ENCODE measurements around the gene ARF1. TPM values are rescaled to one million over a fixed set of nuclear protein-coding genes. Genes with fewer than 3 reads are reported as not detected.

The ARF1 gene
- total RNA-seq, 1 donor = 231 TPM

DNA sequence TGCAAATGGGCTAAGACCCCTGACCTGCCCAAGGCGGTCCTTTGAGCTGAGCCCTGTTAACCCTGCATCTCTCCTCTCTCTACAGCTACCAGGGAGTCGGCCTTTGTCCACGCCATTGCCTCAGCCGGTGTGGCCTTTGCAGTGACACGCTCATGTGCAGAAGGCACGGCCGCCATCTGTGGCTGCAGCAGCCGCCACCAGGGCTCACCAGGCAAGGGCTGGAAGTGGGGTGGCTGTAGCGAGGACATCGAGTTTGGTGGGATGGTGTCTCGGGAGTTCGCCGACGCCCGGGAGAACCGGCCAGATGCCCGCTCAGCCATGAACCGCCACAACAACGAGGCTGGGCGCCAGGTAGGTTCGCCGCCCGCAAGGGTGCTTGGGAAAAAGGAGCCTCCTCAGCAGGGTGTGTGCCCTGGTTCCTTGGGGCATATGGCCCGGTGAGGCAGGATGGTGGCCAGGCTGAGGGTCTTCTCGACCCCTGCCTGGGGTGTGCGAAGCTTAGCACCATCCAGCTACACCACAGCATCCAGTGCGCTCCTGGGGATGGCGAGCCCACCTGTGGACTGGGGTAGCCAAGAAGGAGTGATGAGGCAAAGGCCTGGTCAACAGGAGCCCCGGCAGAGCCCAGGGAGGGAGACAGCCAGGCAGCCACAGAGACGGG, 31.8 kb upstream of the ARF1 start:
- Histone ChIP-seq H2AFZ (ENCODE audit: low read length) (no peak overlapping the region), H4K20me1 (ENCODE audit: insufficient read depth, low read length) (no peaks in the 10 kb centered on the region), H3K4me3 (ENCODE audit: insufficient read depth, low read length) (no peak overlapping the region), H3K36me3 (ENCODE audit: insufficient read depth, low read length) (no peaks in the 10 kb centered on the region), H3K9me3 (ENCODE audit: low read depth, low read length) (no peaks in the 10 kb centered on the region), H3K4me1 (ENCODE audit: insufficient read depth, low read length) (no peaks in the 10 kb centered on the region), H3K27me3 (ENCODE audit: insufficient read depth, low read length) (peaks cover 10% of the 10 kb centered on the region), H3K27ac (ENCODE audit: low read depth, low read length) (no peak overlapping the region), H3K79me2 (ENCODE audit: insufficient read depth, low read length) (no peaks in the 10 kb centered on the region), H3K4me2 (ENCODE audit: insufficient read depth, low read length) (no peak overlapping the region)
- TF ChIP-seq, protein P1, sequence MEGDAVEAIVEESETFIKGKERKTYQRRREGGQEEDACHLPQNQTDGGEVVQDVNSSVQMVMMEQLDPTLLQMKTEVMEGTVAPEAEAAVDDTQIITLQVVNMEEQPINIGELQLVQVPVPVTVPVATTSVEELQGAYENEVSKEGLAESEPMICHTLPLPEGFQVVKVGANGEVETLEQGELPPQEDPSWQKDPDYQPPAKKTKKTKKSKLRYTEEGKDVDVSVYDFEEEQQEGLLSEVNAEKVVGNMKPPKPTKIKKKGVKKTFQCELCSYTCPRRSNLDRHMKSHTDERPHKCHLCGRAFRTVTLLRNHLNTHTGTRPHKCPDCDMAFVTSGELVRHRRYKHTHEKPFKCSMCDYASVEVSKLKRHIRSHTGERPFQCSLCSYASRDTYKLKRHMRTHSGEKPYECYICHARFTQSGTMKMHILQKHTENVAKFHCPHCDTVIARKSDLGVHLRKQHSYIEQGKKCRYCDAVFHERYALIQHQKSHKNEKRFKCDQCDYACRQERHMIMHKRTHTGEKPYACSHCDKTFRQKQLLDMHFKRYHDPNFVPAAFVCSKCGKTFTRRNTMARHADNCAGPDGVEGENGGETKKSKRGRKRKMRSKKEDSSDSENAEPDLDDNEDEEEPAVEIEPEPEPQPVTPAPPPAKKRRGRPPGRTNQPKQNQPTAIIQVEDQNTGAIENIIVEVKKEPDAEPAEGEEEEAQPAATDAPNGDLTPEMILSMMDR (IDR thresholded peaks at IDR 0.05; ENCODE audit: extremely low read depth, low read depth, low read length) = no peak
- no peak for DNase-seq (ENCODE audit: insufficient read length, low spot score, missing footprints)

DNA sequence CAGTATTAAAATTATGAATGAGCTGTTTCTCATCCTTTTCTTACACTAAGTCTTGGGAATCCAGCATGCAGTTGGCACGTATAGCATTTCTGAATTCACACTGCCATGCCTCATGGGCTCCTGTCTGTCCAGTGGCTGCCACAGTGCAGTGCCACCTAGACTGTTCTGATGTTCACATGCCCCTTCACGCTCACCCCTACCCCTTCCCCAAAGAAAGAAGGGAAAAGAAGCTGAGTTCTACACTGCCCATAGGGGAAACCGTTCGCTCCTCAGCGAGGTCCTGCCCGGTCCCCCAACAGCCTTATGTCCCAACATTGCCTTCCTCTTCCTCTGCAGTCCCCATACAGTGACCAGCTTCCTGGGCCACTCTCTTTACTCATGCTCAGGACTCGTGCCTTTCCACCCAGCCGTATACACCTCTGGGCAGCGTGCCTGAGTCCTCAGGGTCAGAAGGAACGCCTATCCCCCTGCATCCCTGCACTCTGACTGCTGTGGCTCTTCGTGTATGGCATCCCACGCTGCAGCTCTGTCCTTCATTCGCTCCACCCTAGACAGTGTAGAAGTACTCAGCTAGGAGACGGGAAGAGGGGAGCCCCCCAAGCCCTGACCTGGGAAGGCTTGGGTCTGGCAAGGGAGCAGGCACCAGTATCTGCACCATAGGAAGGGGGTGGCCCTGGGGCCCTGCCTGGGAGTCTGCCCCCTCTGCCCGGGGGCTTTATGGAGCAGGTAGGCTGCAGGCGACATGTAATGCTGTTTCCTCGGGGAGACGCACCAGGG, 24.1 kb upstream of the ARF1 start:
- Histone ChIP-seq H3K9me3 (ENCODE audit: low read depth, low read length) (no peaks in the 10 kb centered on the region), H3K79me2 (ENCODE audit: insufficient read depth, low read length) (no peaks in the 10 kb centered on the region), H2AFZ (ENCODE audit: low read length) (no peak overlapping the region), H3K27me3 (ENCODE audit: insufficient read depth, low read length) (peaks cover 56% of the 10 kb centered on the region), H3K4me1 (ENCODE audit: insufficient read depth, low read length) (no peaks in the 10 kb centered on the region), H3K4me3 (ENCODE audit: insufficient read depth, low read length) (no peak overlapping the region), H3K27ac (ENCODE audit: low read depth, low read length) (no peak overlapping the region), H3K36me3 (ENCODE audit: insufficient read depth, low read length) (no peaks in the 10 kb centered on the region), H3K4me2 (ENCODE audit: insufficient read depth, low read length) (no peak overlapping the region), H4K20me1 (ENCODE audit: insufficient read depth, low read length) (no peaks in the 10 kb centered on the region)
- DNase-seq (ENCODE audit: insufficient read length, low spot score, missing footprints) = peak; percentile 37
- TF ChIP-seq, protein P1 (IDR thresholded peaks at IDR 0.05; ENCODE audit: extremely low read depth, low read depth, low read length) = no peak

DNA sequence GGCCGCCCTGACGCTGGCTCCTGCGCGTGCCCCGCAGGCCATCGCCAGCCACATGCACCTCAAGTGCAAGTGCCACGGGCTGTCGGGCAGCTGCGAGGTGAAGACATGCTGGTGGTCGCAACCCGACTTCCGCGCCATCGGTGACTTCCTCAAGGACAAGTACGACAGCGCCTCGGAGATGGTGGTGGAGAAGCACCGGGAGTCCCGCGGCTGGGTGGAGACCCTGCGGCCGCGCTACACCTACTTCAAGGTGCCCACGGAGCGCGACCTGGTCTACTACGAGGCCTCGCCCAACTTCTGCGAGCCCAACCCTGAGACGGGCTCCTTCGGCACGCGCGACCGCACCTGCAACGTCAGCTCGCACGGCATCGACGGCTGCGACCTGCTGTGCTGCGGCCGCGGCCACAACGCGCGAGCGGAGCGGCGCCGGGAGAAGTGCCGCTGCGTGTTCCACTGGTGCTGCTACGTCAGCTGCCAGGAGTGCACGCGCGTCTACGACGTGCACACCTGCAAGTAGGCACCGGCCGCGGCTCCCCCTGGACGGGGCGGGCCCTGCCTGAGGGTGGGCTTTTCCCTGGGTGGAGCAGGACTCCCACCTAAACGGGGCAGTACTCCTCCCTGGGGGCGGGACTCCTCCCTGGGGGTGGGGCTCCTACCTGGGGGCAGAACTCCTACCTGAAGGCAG, 23.4 kb upstream of the ARF1 start:
- H3K4me1 ChIP-seq (ENCODE audit: insufficient read depth, low read length) = no peaks in the 10 kb centered on the region
- DNase-seq (ENCODE audit: insufficient read length, low spot score, missing footprints) = peak; percentile 51
- H2AFZ ChIP-seq (ENCODE audit: low read length) = no peak overlapping the region
- H3K79me2 ChIP-seq (ENCODE audit: insufficient read depth, low read length) = no peaks in the 10 kb centered on the region
- H3K4me2 ChIP-seq (ENCODE audit: insufficient read depth, low read length) = no peak overlapping the region
- H3K27me3 ChIP-seq (ENCODE audit: insufficient read depth, low read length) = peaks cover 56% of the 10 kb centered on the region
- no peaks in the 10 kb centered on the region for H3K9me3 ChIP-seq (ENCODE audit: low read depth, low read length)
- H3K27ac ChIP-seq (ENCODE audit: low read depth, low read length) = no peak overlapping the region
- H3K4me3 ChIP-seq (ENCODE audit: insufficient read depth, low read length) = no peak overlapping the region
- TF ChIP-seq, protein P1 (IDR thresholded peaks at IDR 0.05; ENCODE audit: extremely low read depth, low read depth, low read length) = no peak
- no peaks in the 10 kb centered on the region for H3K36me3 ChIP-seq (ENCODE audit: insufficient read depth, low read length)
- H4K20me1 ChIP-seq (ENCODE audit: insufficient read depth, low read length) = no peaks in the 10 kb centered on the region
